Endometrium (tissue), 2 donors: ENCODE data around the gene NRXN2.
"Not testable (repeated sequence)": the region's sequence is repeated elsewhere in the genome, so short reads cannot be mapped to it uniquely, and the experiment has no call there.

Experiments
- FAIRE-seq: peaks from 2 replicates; lab custom pipeline; 2012; peaks lifted over from hg19 to GRCh38; lab: Jason Lieb, UNC
- donor health status: control.
- donor health status: control.

The NRXN2 gene

GRCh38 chr11:64563966-64564365, 159.0 kb downstream of the NRXN2 start:
- FAIRE-seq = no peak

- FAIRE-seq = no peak
Measured at GRCh38 chr11:64562723-64563351, 160.2 kb downstream of the NRXN2 start.

GRCh38 chr11:64561984-64562722, 160.8 kb downstream of the NRXN2 start:
- no peak for FAIRE-seq

- FAIRE-seq = not testable (repeated sequence)
Measured at GRCh38 chr11:64561429-64561828, 161.6 kb downstream of the NRXN2 start.

GRCh38 chr11:64560941-64561340, 162.1 kb downstream of the NRXN2 start:
- no peak for FAIRE-seq

GRCh38 chr11:64560139-64560771, 162.7 kb downstream of the NRXN2 start:
- no peak for FAIRE-seq

- no peak for FAIRE-seq
Measured at GRCh38 chr11:64559351-64560138, 163.5 kb downstream of the NRXN2 start.

- no peak for FAIRE-seq
Measured at GRCh38 chr11:64558869-64559268, 164.1 kb downstream of the NRXN2 start.

- FAIRE-seq = no peak
Measured at GRCh38 chr11:64558065-64558745, 164.8 kb downstream of the NRXN2 start.

- no peak for FAIRE-seq
Measured at GRCh38 chr11:64556721-64557250, 166.2 kb downstream of the NRXN2 start.
